HK-2 (cell line): ENCODE measurements around the gene ANTXR1.

Experiments
- DNase-seq: peaks from one replicate; pipeline ENCODE4 v3.0.0-alpha.2; 2018; ENCODE audit not compliant: unreplicated experiment

Gene ANTXR1

DNA sequence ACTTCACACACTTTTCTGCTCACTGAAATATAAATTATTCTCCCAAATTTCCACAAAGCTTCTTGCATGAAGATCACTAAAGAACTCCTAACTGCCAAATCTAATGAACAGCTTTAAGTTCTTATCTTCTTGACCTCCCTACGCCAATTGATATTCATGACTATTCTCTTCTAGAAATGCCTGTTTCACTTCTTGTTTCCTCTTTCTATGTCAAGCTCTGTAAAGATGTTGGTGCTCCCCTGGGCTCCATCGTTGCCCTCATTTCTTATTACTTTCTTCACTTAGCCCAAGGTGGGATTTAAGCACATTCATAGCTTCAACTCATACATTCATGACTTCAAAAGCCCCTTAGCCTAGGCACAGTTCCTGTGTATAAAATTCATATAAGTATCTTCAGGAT is 9.2 kb upstream of the ANTXR1 start:
- DNase-seq: no peak

DNA sequence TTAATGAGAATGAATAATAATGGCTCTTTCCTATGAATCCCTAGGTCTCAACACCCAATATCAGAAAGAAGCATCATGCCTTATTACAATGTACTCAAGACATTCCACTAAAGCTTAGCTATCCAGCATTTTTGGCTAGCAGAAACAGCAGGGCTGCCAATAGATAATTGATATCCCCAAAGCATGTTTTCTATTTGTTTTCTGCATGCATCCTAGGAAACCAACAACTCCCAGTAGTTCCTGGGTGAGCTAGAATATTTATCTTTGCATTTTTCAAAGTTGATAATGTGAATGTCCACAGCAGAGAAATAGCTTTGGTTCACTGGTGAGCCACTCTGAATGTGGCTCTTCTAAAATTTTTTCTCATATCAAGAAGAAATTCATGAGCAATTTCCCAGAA is 5.8 kb upstream of the ANTXR1 start:
- DNase-seq: no peak

DNA sequence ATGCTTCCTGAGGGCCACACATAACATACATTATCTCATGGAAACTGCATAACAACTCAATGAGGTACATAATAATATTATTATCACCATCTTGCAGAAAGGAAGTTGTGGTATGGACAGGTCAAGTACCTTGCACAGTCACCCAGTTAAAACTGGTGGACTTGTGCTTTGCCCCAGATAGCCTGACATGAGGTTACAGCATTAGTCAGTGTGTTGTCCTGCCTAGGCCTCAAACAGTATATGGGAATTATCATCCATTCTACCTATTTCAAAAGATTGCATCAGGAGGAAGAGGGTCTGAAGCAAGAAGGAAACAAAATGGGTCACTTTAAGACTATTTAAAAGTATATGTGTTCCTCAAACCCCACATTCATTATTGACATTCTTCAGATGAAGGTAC is 5.4 kb upstream of the ANTXR1 start:
- no peak for DNase-seq

DNA sequence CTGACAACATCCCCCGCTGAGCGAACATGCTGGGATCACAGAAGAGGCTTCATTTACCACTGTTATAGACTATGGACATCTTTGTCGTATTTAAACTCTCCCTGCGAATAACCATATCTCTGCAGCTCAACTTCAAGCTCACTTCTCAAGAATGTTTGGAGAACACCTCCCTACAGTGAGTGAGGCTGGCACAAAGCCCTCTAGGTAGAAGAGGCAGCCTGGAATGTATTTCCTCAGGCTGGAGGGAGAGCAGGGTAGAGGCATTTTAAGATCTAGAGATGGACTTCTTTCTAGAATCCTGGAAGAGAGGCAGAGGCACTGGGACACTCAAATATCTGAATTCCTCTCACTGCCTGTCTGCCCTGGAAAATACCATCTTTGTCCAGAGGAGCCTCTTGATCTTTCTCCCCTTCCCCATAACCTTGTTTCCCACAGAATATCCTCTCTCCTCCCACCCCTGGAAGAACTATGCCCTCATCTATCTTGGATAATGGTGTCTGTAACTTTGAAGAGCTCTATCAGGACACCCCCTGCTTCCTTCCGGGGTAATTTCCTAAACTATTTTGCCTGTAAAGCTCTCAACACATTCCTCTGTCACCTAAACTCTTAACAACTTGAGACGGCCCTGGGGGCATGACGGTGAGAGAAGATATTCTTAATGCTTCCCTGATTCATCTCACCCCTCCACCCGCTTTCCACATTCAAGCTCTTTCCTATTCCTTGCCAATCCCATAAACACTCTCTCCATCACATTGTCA is 2.4 kb upstream of the ANTXR1 start:
- DNase-seq: no peak

DNA sequence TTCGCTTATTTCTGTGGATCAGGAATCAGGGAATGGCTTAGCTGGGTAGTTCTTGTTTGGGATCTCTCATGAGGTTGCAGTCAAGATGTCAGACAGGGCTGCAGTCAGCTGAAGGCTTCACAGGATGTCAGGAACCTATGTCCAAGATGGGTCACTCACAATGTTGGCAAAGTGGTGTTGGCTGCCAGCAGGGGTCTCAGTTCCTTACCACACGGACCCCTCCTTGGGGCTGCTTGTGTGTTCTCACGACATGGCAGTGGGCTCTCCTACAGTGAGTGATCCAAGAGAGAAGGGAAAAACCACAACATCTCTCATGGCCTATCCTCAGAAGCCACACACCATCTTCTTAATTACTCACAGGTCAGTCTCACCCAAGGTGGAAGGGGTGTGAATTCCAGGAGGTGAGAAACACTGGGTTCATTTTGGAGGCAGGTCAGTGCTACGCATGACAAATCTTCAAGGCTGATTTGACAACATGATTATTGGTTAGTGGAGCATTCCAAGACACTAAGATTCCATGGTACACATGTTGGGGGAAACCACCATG is 1.3 kb upstream of the ANTXR1 start:
- DNase-seq: peak; percentile 10

DNA sequence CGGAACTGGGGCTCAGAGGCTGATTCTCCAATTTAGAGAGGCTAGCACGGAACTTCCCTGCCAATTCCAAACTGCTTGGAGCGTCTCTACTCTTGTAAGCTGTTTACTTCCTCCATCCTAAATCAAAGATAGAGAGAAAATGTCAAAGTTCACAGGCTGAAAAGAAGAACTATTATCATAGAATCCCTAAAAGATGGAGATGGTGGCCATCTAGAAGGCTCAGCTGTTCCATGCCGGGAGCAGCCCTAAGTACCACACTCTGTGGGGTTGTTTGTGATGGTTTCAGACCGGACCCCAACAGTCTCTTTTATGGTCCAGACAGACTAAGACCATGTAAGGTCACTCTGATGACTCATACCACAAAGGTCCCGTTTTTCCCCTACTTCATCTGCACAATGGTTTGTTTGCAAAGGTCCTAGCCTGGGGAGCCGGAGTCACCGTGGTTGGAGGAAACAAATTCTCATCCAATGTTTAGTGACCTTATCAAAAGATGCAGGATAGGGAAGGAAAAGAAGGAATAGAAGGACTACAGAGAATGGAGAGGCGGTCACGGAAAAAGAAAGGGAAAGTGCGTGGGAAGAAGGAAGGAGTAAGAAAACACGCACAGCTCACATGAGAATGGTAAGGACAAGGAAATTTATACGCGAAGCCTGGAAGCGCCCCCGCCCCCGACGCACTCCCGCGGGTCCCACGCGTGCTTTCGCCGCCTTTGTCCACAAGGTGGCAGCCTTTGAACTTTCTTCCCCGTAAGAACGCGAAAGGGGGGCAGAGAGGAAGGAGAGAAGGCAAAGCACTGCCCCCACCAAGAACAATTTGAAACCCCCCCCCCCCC is 453 bp upstream of the ANTXR1 start:
- DNase-seq: peak; percentile 64

DNA sequence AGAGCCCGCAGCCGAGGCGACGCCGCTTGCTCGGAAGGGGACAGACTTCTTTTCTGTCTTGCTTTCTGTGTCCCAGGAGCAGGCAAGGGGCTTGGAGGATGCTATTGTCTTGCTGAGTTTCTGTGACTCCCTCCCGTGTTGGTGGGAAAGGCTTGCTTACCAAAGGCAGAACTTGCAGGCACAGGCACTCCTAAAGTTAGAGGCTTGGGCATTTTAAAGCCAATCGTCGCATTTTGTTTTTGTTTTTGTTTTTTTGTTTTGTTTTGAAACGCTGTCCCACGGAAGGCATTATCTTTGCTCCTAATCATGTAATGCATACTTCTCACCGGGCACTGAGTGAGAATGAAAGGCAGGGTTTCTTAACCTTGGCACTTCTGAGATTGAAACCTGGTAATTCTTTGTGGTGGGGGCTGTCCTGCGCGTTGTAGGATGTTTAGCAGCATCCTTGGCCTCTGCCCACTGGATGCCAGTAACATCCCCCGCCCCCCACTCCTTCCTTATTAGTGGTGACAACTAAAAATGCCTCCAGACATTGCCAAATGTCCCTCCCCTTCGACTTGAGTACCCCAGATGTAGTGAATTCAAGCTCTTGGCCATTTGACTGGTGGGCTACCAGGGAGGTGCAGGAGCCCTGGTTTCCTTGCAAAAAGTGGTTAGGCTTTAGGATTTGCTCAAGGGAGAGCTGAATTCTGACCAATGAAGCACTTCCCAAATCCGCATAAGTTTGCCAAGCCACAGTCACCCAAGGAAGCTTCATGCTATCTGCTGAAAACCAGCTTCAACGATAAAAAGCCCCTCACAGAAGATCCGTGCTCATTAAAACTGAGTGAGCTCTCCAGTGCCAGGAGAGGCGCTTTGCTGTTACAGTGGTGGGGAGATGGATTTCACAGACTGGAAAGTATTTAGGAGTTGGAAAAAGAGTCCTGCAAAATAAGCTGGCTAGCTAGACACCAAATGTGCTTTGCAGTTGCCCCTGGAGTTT is 1.2 kb downstream of the ANTXR1 start:
- DNase-seq: no peak

DNA sequence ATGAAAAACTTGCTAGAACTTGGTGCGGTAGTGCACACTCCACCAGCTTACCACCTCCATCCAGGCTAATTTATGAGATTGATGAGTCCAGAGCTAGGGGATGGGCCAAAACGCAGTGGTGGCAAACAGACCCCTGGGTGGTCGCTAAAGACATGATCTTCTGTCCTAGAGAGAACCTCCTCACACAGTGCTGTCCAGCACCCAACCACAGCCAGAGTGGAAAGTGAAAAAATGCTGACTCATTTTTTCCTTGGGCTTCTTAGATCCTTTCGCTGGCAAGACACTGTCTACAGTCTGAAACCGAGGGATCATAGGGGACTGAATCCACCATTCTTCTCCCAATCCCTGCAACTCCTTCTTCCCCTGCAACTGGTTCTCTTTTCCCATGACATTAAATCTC is 4.1 kb downstream of the ANTXR1 start:
- DNase-seq: no peak

DNA sequence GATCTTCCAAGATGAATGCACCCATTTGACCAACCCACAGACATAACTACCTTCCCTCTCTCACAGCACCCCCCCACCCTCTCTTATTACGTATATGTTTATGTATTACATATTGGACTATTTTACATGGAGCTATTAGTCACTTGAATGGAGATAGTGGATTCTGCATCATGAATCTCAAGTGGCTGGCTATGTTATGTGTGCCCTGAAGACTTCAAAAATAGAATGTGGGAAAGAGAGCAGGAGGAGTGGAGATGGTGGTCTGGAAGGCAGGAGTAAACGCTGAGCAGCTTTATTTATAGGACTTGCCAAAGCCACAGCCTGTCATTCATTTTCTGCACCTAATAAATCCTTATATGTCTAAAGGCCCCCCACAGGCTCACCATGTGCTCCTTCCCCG is 4.9 kb downstream of the ANTXR1 start:
- no peak for DNase-seq

DNA sequence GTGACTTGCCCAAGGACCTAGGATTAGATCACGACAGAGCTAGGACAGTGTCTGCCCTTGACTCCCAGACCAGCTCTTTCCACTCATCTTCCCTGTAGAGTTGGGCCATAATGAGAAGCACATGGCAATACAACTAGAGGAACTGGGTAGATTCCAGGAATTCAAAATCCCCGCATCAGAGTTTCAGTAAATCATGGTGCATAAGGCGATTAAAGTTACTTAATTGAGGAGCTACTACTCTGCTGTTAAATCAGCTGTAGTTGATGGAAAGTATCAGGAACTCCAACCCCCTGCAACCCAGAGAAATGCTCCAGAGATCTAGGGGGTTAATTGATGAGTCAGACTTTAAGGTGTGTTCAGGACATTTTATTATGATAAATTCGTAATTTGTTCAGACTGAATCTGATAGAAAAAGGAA is 5.7 kb downstream of the ANTXR1 start:
- DNase-seq: no peak

DNA sequence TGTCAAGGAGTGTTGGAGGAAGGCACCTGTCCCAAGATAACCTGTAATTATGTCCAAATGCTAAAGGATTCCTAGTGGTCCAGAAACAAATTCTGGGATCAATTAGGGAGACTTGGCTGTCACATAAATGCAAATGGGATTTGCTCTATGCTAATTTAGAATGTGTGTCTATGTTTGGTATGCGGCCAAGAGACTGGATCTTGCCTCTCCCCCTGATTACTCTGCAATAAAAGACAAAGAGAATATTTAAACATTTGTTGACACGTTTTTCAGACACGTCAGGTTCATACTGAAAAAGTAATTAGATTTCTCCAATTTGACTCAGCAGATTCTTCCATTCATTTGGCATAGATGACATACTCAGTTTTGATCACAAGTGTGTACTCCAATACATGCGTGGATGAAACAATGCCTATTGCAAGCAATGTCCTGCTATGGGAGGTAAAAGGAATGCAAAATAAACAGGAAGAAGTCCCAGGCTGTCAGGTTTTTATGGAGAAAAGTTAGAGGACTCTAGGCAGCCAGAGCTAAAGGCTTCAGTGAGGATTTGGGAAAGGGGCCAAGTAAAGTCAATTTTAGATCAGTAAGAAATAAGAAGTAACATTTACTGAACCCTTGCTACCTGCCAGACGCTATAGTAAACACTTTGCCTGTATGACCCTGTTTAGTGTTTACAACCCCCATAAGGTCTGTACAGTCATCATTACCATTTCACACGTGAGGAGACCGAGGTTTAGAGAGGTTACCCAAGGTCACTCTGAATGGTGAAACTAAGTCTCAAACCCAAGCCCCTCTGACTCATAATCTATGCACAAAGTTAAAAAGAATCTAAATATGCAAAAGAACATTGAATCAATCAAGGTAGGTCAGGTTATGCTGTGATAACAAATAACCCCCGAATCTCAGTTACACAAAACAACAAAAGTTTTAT is 7.8 kb downstream of the ANTXR1 start:
- DNase-seq: no peak

DNA sequence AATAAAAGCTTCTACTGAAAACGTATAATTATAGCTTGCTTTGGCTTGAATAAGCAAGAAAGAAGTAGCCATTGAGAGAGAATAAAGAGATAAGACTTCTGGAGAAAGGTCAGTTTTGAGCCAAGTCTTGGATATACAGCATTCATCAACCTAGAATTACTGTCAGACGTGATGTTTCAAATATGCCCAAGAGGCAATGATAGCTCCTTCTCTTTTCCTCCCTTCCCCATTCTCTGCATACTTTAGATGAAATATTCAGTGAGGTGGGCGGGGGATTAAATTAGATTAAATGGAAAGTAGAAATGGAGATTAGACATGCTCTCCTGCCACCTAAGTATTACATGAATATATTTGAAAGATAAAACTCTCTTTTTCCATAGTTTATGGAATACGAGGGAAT is 8.7 kb downstream of the ANTXR1 start:
- DNase-seq: no peak

DNA sequence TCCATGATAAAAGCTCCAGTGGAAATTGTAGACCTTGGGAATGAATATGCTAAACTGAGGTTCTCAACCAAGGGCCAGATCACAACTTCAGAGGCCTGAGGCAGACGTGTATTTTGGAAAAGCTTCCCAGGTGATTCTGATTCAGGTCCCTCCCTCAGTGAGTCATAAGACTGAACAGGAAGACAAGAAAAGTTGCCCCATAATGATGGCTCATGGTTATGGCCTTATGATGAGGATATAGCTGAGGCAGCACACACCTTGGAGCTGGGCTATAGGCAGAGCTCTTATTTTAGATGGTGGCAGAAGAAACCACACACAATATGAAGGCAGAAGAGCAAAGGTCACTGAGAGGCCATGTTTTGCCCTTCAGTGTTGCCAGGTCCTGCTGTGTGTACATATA is 9.6 kb downstream of the ANTXR1 start:
- no peak for DNase-seq

DNA sequence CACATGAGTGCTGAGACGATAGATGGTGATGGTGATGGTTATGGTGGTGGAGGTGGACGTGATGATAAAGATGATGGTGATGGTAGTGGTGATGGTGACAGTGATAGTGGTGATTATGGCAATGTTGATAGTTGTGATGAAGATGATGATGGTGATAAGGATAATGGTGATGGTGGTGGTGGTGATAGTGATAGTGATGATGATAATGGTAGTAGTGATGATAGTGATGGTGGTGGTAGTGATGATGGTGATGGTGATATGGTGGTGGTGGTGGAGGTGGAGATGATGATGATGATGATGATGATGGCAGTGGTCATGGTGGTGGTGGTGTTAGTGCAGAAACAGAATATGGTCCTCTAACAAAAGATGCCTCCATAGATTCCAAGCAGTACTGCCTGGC is 10.3 kb downstream of the ANTXR1 start:
- DNase-seq: no peak

DNA sequence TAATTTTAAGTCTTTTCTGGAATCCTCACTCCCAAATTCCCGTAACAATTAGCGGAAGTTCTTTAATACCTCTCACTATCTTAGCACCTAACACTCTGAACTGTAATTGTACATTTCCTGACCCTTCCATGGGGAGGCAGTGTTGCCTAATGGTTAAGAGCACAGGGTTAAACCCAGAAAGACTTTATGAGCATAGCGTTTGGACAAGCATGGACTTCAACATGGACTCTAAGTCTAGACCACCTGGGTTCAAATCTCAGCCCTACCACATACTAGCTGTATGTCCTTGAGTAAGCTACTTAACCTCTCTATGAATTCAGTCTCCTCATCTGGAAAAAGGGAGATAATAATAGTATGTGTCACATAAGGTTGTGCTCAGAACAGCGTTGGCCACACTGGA is 13.0 kb downstream of the ANTXR1 start:
- DNase-seq: peak; percentile 30

DNA sequence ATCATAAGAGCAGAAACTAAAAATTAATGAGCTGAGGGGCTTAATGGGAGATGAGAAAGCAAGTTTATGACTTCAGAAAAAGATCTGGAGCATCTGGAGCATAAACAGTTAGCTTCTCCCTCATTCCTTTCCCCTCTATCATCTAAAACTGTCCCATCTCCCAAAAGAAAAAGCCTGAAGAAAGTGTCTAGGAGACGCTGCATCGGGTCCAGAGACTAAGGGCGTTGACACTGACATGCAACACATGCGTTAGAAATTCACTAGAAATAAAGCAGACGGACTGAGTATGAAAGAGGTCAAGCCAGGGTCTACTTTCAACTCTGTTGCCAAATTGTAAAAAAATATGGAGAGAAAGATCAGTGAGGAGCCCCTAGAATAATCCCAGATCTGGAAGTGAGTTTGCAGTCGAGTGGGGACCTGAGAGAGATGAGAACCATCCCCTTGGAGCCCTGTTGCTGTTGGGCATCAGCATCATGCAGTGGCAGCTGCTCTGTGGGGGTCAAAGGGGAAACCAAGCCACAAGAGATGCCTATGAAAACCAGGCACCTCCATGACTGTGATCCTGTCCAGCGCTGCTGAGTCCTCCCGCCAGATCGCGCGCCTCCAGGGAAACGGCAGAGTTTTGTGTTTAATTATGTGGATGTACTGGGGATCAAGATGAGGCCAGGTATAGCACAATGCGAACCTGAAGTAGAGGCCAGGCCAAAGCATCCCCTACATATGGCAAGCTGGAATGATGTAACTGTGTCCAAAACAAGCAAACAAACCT is 13.9 kb downstream of the ANTXR1 start:
- DNase-seq: no peak

DNA sequence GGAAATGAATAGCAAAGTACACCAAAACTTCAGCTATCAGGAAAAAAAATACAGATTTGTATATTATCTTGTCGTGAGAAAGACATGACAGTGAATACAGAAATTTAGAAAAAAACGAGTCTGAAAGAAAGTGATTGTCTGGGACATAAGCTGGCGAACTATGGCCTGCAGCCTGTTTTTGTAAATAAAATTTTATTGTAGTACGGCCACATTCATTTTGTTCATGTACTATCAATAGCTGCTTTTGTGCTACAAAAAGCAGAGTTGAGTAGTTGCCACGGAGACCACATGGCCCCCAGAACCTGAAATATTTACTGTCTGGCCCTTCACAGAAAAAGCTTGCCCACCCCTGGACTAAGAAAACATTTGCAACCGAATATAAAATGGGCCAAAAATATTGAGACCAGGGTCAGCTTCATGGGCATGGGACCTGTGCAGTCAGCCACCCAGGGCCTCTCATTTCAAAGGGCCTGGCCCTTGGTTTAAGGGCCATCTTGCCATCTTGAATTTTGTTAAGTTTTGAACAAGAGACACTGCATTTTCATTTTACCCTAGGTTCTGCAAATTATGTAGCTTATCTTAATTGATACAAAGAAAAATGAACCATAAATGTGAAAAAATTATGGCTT is 17.9 kb downstream of the ANTXR1 start:
- DNase-seq: no peak

DNA sequence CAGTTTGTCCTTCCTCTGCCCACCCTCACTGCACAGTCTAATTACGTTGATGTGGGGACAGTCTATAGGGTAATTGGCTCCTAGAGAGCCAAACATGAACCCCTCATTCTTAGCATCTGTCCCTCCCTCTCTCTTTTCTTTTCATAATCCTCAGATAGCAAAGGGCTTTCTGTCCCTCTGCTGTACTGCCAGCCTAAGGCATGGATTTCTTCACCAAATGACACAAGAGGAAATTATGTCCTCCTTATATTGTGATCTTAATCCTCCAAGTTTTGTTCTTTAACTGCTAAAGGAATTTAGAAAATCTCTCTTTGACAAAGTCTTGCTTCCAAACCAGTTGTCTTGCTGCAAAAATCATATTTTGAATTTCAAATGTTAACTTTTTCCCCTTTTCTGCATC is 18.5 kb downstream of the ANTXR1 start:
- no peak for DNase-seq

DNA sequence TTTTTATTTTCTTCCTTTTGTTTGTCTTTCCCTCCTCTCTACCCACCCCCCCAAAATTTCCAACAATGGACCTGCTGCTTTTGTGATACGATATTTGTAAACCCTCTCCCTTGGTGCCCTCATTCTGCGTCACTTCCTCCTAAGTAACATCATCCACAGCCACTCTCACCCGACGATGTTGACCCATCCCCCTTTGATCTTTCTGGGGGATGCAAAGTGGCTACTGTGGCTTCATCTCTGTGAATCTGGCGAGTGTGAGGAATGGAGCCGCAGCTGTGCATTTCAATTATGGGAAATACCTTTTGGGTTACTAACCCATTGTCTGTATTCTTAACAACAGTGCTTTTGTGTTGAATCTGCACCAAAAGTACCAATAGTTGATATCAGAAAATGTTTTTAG is 19.4 kb downstream of the ANTXR1 start:
- DNase-seq: no peak
